Measurements from ENCODE around the gene OBP2A.
"Not testable (repeated sequence)": the region's sequence is repeated elsewhere in the genome, so short reads cannot be mapped to it uniquely, and the experiment has no call there.

The OBP2A gene

GRCh38 chr9:135547756-135548736 lies 2.1 kb downstream of the OBP2A start:
- H3K36me3 ChIP-seq (ENCODE audit: insufficient read depth, low read length): no peaks in the 10 kb centered on the region
- no peak for DNase-seq (ENCODE audit: low read depth, low spot score)
- TF ChIP-seq FOXP2 (optimal IDR thresholded peaks at IDR 0.05; ENCODE audit: control extremely low read depth, extremely low read length, insufficient read depth) (no peak), POLR2AphosphoS5 (IDR thresholded peaks at IDR 0.05; ENCODE audit: borderline replicate concordance, low read depth, low read length) (no peak), EZH2 (IDR thresholded peaks at IDR 0.05) (no peak)
- H3K9me3 ChIP-seq (ENCODE audit: low read depth, low read length): no peaks in the 10 kb centered on the region
- H3K27ac ChIP-seq: no peak overlapping the region
- H3K4me3 ChIP-seq: no peak overlapping the region
- H3K9ac ChIP-seq (ENCODE audit: insufficient read length): no peak overlapping the region

- H3K9me3 ChIP-seq (ENCODE audit: low read depth, low read length); H3K4me3 ChIP-seq; DNase-seq (ENCODE audit: low read depth, low spot score); H3K9ac ChIP-seq (ENCODE audit: insufficient read length); H3K36me3 ChIP-seq (ENCODE audit: insufficient read depth, low read length); H3K27ac ChIP-seq: not testable (repeated sequence)
Observed at GRCh38 chr9:135549478-135550343, 3.8 kb downstream of the OBP2A start.

GRCh38 chr9:135550344-135550918 lies 4.5 kb downstream of the OBP2A start:
- Histone ChIP-seq H3K9me3 (ENCODE audit: low read depth, low read length) (no peaks in the 10 kb centered on the region), H3K4me3 (no peak overlapping the region), H3K9ac (ENCODE audit: insufficient read length) (no peak overlapping the region), H3K36me3 (ENCODE audit: insufficient read depth, low read length) (no peaks in the 10 kb centered on the region), H3K27ac (no peak overlapping the region)
- no peak for TF ChIP-seq FOXP2 (optimal IDR thresholded peaks at IDR 0.05; ENCODE audit: control extremely low read depth, extremely low read length, insufficient read depth)
- DNase-seq (ENCODE audit: low read depth, low spot score): no peak

DNA sequence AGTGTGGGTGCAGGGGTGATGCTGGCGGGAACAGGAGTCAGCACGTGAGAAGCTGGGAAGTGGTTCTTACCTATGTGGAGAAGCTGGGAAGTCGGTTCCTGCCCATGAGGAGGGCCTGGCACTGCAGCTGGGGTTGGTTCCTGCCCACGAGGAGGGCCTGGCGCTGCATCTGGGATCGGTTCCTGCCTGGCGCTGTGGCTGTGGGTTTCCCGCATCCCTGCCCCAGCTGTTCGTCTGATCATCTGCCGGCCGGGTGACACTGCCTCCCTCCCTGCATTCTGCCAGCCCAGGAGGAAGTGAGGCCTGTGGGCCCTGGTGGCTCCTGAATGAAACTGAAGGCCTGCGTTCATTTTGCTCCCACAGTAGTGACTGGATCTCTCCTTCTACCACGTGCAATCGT lies 5.1 kb downstream of the OBP2A start:
- Histone ChIP-seq H3K36me3 (ENCODE audit: insufficient read depth, low read length) (no peaks in the 10 kb centered on the region), H3K27ac (no peak overlapping the region), H3K9ac (ENCODE audit: insufficient read length) (no peak overlapping the region), H3K9me3 (ENCODE audit: low read depth, low read length) (no peaks in the 10 kb centered on the region), H3K4me3 (no peak overlapping the region)
- no peak for TF ChIP-seq POLR2AphosphoS5 (IDR thresholded peaks at IDR 0.05; ENCODE audit: borderline replicate concordance, low read depth, low read length)
- TF ChIP-seq EZH2 (IDR thresholded peaks at IDR 0.05): no peak
- TF ChIP-seq FOXP2 (optimal IDR thresholded peaks at IDR 0.05; ENCODE audit: control extremely low read depth, extremely low read length, insufficient read depth): no peak
- no peak for DNase-seq (ENCODE audit: low read depth, low spot score)

DNA sequence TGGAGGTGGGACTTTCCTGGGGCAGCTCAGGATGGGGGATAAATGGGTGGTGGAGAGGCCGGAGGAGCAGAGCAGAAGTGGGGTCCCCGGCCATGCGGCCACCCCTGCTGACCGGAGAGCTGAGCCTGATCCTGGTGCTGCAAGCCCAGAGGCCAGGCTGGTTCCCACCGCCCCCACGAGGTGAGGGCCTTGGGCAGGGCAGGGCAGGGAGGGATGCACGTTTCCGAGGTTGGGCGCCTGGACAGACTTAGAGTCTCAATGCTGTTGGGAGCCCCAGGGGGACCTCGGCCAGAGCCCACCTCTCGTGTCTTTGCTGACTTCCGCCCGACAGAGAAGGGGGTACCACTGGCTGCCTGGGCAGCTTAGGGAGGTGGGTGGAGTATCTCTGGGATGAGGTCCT lies 5.5 kb downstream of the OBP2A start:
- no peak overlapping the region for H3K4me3 ChIP-seq
- no peaks in the 10 kb centered on the region for H3K9me3 ChIP-seq (ENCODE audit: low read depth, low read length)
- TF ChIP-seq POLR2AphosphoS5 (IDR thresholded peaks at IDR 0.05; ENCODE audit: borderline replicate concordance, low read depth, low read length) (no peak), EZH2 (IDR thresholded peaks at IDR 0.05) (no peak), FOXP2 (optimal IDR thresholded peaks at IDR 0.05; ENCODE audit: control extremely low read depth, extremely low read length, insufficient read depth) (no peak)
- no peak overlapping the region for H3K27ac ChIP-seq
- no peak overlapping the region for H3K9ac ChIP-seq (ENCODE audit: insufficient read length)
- no peaks in the 10 kb centered on the region for H3K36me3 ChIP-seq (ENCODE audit: insufficient read depth, low read length)
- no peak for DNase-seq (ENCODE audit: low read depth, low spot score)

DNA sequence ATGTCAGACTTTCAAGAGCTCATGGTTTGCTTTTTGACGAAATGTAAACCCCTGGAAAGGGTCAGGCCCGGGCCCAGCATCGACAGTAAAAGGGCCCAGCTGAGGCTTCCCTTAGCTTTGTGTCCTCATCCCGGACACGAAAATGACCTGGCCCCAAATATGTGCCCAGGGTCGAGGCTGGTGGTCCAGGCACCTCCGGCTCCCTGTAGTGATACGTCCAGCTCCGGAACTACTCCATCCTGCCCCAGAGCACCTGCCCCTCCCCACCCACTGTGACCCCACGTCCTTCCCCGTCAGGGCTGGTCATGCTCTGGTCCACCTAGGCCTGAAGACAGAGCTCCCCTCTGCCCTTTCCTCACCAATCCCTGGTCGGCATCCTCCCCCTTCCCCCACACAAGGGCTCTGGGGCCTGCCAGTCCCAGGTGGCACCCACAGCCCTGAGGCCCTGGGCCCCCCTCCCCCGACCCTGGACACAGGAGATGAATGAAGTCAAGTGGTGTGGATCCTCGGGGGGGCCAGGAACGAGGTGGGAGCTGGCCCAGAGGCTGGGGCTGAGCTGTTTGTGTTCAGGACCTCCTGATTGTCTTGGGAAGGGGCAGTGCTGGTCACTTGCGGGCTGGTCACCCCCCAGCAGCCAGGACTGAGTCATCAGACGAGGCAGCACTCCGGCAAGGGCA lies 6.2 kb downstream of the OBP2A start:
- TF ChIP-seq FOXP2 (optimal IDR thresholded peaks at IDR 0.05; ENCODE audit: control extremely low read depth, extremely low read length, insufficient read depth): no peak
- TF ChIP-seq EZH2 (IDR thresholded peaks at IDR 0.05): no peak
- TF ChIP-seq POLR2AphosphoS5 (IDR thresholded peaks at IDR 0.05; ENCODE audit: borderline replicate concordance, low read depth, low read length): no peak
- no peak overlapping the region for H3K4me3 ChIP-seq
- no peak for DNase-seq (ENCODE audit: low read depth, low spot score)
- H3K9ac ChIP-seq (ENCODE audit: insufficient read length): no peak overlapping the region
- H3K9me3 ChIP-seq (ENCODE audit: low read depth, low read length): no peaks in the 10 kb centered on the region
- no peaks in the 10 kb centered on the region for H3K36me3 ChIP-seq (ENCODE audit: insufficient read depth, low read length)
- no peak overlapping the region for H3K27ac ChIP-seq

DNA sequence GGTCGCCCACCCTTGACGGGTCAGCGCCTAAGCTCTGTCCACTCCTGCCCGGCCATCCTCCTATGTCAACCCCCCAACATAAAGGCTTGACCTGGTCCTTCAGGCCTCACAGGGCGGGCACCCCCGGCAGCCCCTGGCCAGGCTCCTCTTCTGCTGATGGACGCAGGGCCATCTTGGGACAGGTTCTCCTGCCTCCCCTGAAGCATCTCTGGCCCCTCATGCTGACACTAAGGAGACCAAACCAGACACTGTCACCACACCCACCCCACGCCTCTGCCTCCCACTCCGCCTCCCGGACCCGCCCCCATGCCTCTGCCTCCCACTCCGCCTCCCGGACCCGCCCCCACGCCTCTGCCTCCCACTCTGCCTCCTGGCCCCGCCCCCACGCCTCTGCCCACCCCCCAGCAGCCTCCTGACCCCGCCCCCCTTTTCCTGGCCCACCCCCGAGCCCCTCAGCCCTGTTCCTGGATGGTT lies 6.8 kb downstream of the OBP2A start:
- no peak overlapping the region for H3K4me3 ChIP-seq
- no peaks in the 10 kb centered on the region for H3K36me3 ChIP-seq (ENCODE audit: insufficient read depth, low read length)
- no peak for TF ChIP-seq POLR2AphosphoS5 (IDR thresholded peaks at IDR 0.05; ENCODE audit: borderline replicate concordance, low read depth, low read length)
- no peak for TF ChIP-seq EZH2 (IDR thresholded peaks at IDR 0.05)
- no peak for TF ChIP-seq FOXP2 (optimal IDR thresholded peaks at IDR 0.05; ENCODE audit: control extremely low read depth, extremely low read length, insufficient read depth)
- no peaks in the 10 kb centered on the region for H3K9me3 ChIP-seq (ENCODE audit: low read depth, low read length)
- DNase-seq (ENCODE audit: low read depth, low spot score): no peak
- no peak overlapping the region for H3K9ac ChIP-seq (ENCODE audit: insufficient read length)
- no peak overlapping the region for H3K27ac ChIP-seq

- Histone ChIP-seq H3K9ac (ENCODE audit: insufficient read length) (no peak overlapping the region), H3K4me3 (no peak overlapping the region), H3K27ac (no peak overlapping the region), H3K36me3 (ENCODE audit: insufficient read depth, low read length) (no peaks in the 10 kb centered on the region), H3K9me3 (ENCODE audit: low read depth, low read length) (no peaks in the 10 kb centered on the region)
- TF ChIP-seq EZH2 (IDR thresholded peaks at IDR 0.05) (no peak), FOXP2 (optimal IDR thresholded peaks at IDR 0.05; ENCODE audit: control extremely low read depth, extremely low read length, insufficient read depth) (no peak), POLR2AphosphoS5 (IDR thresholded peaks at IDR 0.05; ENCODE audit: borderline replicate concordance, low read depth, low read length) (no peak)
- DNase-seq (ENCODE audit: low read depth, low spot score): no peak
Observed at GRCh38 chr9:135554718-135555117, 8.8 kb downstream of the OBP2A start.

Measured in SK-N-MC (cell line).